Smooth muscle cell (in vitro differentiated cells): ENCODE measurements around the gene WDR45. TPM values are rescaled to one million over a fixed set of nuclear protein-coding genes. Genes with fewer than 3 reads are reported as not detected.

ENCODE experiments used
- DNase-seq: peaks from one replicate; lab custom pipeline; 2025; ENCODE audit not compliant: unreplicated experiment; lab: John Stamatoyannopoulos, UW
- H2AFZ ChIP-seq: fragments of 200-600 bp; sonication (generic); 2 replicates; pipeline ENCODE4 v1.6.0; 2016; ENCODE audit warnings: antibody characterized with exemption, low read depth, mild to moderate bottlenecking
- H3F3A ChIP-seq: fragments of 200-600 bp; sonication (generic); 2 replicates; pipeline ENCODE4 v1.6.0; 2017; ENCODE audit warnings: antibody characterized with exemption, low read depth
- H3K27ac ChIP-seq: fragments of 200-600 bp; sonication (generic); 2 replicates; pipeline ENCODE4 v1.5.1; 2016; ENCODE audit warnings: low read depth, mild to moderate bottlenecking
- H3K27me3 ChIP-seq: fragments of 200-600 bp; sonication (generic); 2 replicates; pipeline ENCODE4 v1.6.1; 2016; ENCODE audit warnings: low read depth, mild to moderate bottlenecking
- H3K36me3 ChIP-seq: fragments of 200-600 bp; sonication (generic); 2 replicates; pipeline ENCODE4 v1.5.1; 2016; ENCODE audit warnings: low read depth
- H3K4me1 ChIP-seq: fragments of 200-600 bp; sonication (generic); 2 replicates; pipeline ENCODE4 v1.5.1; 2016; ENCODE audit warnings: low read depth
- H3K4me2 ChIP-seq: fragments of 200-600 bp; sonication (generic); 2 replicates; pipeline ENCODE4 v1.6.0; 2016; ENCODE audit warnings: mild to moderate bottlenecking
- H3K4me3 ChIP-seq: fragments of 200-600 bp; sonication (generic); 2 replicates; pipeline ENCODE4 v1.5.1; 2016; ENCODE audit warnings: mild to moderate bottlenecking
- H3K79me2 ChIP-seq: fragments of 200-600 bp; sonication (generic); 2 replicates; pipeline ENCODE4 v1.6.0; 2016; ENCODE audit warnings: low read depth, mild to moderate bottlenecking
- H3K9ac ChIP-seq: fragments of 200-600 bp; sonication (generic); 2 replicates; pipeline ENCODE4 v1.6.0; 2016; ENCODE audit warnings: low read depth
- H3K9me3 ChIP-seq: fragments of 200-600 bp; sonication (generic); replicated peaks from 2 replicates; pipeline ENCODE4 v1.5.1; 2016; ENCODE audit warnings: low read depth
- H4K20me1 ChIP-seq: fragments of 200-600 bp; sonication (generic); 2 replicates; pipeline ENCODE4 v1.6.0; 2016; ENCODE audit warnings: low read depth
- WGBS: methylation state at CpG from one replicate; pipeline ENCODE4 v1.1.7; 2016; ENCODE audit warnings: low lambda C conversion rate; 5-methylcytosine and 5-hydroxymethylcytosine counted together
- polyA plus RNA-seq: library from polyadenylated mRNA; unstranded; fragments of >200 nt; fragmentation: Nextera tagmentation; extraction: Ambion mirVana; gene quantifications from 2 replicates; pipeline ENCODE4 v1.2.1, GENCODE V29; 2016
- total RNA-seq: library from RNA; depleted of rRNA; stranded (reverse); fragments of >200 nt; gene quantifications from 2 replicates; pipeline ENCODE4 v1.2.3, GENCODE V29; 2014
- TF ChIP-seq, protein P1 (sequence below): fragments of 200-600 bp; sonication (generic); IDR thresholded peaks from 2 replicates; pipeline ENCODE4 v1.5.1; 2017; ENCODE audit warnings: borderline replicate concordance, mild to moderate bottlenecking, antibody characterized with exemption; ENCODE audit not compliant: insufficient read depth, poor library complexity, severe bottlenecking

The WDR45 gene
- total and polyA plus RNA-seq, 2 experiments from 2014 or later: 31.4 to 38.9 TPM

DNA sequence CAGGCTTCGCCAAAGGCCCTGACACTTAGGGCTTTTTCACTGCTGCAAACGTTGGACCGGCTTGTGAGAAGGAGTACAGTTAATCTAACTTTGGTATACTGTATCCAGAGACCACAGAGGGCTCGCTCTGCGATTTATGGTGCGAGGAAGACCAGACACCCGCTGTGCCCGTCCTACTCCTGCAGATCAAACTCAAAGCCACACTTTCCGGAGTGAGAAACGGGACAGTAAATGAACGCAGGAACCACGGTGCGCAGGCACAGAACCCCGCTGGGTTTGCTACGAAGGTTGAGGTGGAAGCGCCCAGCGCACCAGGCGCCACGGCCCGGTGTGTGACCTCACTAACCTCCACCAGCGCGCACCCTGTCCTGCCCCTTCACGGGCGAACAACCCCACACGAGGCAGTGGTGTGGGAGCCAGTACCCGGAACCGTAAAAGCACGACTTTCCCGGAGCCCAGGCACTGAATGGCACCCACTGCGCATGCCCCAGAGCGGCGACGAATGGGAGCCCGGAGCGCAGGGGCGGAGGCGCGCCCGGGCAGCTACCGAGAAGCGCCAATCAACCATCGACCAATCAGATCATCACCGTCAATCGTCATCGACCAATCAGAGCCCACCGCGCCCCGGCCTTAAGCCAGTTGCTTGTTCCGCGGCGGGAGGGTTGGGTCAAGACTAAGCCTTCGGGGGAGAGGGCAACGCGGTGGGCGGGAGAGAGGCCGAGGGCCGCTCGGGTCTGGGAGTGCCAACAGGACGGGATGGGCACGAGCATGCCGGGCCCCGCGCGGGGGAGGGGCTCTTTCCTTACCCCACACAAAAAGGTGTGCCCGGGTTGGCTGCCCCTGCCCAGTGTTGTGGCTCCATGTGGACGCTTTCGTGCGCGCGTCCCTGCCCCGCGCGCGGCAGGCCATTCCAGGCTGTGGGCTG lies 21.3 kb upstream of the WDR45 start:
- H3K27me3 ChIP-seq: no peaks in the 10 kb centered on the region
- H3F3A ChIP-seq: no peaks in the 10 kb centered on the region
- H3K9me3 ChIP-seq: no peaks in the 10 kb centered on the region
- peak overlapping the region; percentile 57 for H3K4me3 ChIP-seq
- no peaks in the 10 kb centered on the region for H3K79me2 ChIP-seq
- H3K27ac ChIP-seq: no peak overlapping the region
- H3K9ac ChIP-seq: peak overlapping the region; percentile 28
- 49% methylated on average over 68 of the region's 74 CpGs for WGBS
- H3K36me3 ChIP-seq: no peaks in the 10 kb centered on the region
- TF ChIP-seq, protein P1, sequence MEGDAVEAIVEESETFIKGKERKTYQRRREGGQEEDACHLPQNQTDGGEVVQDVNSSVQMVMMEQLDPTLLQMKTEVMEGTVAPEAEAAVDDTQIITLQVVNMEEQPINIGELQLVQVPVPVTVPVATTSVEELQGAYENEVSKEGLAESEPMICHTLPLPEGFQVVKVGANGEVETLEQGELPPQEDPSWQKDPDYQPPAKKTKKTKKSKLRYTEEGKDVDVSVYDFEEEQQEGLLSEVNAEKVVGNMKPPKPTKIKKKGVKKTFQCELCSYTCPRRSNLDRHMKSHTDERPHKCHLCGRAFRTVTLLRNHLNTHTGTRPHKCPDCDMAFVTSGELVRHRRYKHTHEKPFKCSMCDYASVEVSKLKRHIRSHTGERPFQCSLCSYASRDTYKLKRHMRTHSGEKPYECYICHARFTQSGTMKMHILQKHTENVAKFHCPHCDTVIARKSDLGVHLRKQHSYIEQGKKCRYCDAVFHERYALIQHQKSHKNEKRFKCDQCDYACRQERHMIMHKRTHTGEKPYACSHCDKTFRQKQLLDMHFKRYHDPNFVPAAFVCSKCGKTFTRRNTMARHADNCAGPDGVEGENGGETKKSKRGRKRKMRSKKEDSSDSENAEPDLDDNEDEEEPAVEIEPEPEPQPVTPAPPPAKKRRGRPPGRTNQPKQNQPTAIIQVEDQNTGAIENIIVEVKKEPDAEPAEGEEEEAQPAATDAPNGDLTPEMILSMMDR: no peak
- H3K4me1 ChIP-seq: no peaks in the 10 kb centered on the region
- peak overlapping the region; percentile 88 for H3K4me2 ChIP-seq
- peak; percentile 47 for DNase-seq
- H4K20me1 ChIP-seq: no peaks in the 10 kb centered on the region
- peak overlapping the region; percentile 28 for H2AFZ ChIP-seq

DNA sequence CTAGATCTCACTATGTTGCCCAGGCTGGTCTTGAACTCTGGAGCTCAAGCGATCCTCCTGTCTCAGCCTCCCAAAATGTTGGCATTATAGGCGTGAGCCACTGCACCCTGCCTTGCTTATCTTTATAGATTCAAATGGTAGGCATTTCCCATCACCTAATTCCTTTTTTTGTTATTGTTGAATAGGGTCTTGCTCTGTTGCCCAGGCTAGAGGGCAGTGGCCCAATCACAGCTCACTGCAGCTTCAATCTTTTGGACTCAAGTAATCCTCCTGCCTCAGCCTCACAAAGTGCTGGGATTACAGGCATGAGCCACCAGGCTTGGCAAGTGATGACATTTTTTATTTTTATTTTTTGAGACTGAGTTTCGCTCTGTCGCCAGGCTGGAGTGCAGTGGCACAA lies 16.7 kb upstream of the WDR45 start:
- H3K4me2 ChIP-seq: no peak overlapping the region
- no peaks in the 10 kb centered on the region for H3K9me3 ChIP-seq
- H3K4me3 ChIP-seq: no peak overlapping the region
- TF ChIP-seq, protein P1: no peak
- H4K20me1 ChIP-seq: no peaks in the 10 kb centered on the region
- H3K36me3 ChIP-seq: no peaks in the 10 kb centered on the region
- no peaks in the 10 kb centered on the region for H3F3A ChIP-seq
- DNase-seq: no peak
- WGBS: 91% methylated on average over 4 of the region's 4 CpGs
- no peak overlapping the region for H2AFZ ChIP-seq
- no peak overlapping the region for H3K27ac ChIP-seq
- H3K27me3 ChIP-seq: no peaks in the 10 kb centered on the region
- H3K79me2 ChIP-seq: no peaks in the 10 kb centered on the region
- no peak overlapping the region for H3K9ac ChIP-seq
- no peaks in the 10 kb centered on the region for H3K4me1 ChIP-seq

DNA sequence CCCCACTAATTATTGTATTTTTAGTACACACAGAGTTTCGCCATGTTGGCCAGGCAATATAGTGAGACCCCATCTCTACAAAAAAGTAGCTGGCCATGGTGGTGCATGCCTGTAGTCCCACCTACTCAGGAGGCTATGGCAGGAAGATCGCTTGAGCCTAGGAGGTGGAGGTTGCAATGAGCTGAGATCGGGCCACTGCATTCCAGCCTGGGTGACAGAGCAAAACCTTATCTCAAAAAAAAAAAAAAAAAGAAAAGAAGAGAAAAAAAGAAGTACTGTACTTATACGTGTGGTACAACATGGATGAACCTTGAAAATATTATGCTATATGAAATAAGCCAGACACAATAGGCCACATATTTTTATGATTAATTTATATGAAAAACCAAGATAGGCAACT lies 9.9 kb upstream of the WDR45 start:
- 81% methylated on average over 4 of the region's 4 CpGs for WGBS

More for the DNA sequence above, 9.9 kb upstream of the WDR45 start:
- no peaks in the 10 kb centered on the region for H3K36me3 ChIP-seq
- H4K20me1 ChIP-seq: no peaks in the 10 kb centered on the region
- no peak overlapping the region for H2AFZ ChIP-seq
- no peaks in the 10 kb centered on the region for H3K27me3 ChIP-seq
- H3K4me1 ChIP-seq: no peaks in the 10 kb centered on the region
- DNase-seq: no peak
- H3K4me2 ChIP-seq: no peak overlapping the region
- TF ChIP-seq, protein P1: no peak
- H3K27ac ChIP-seq: no peak overlapping the region
- H3K9me3 ChIP-seq: no peaks in the 10 kb centered on the region
- no peak overlapping the region for H3K4me3 ChIP-seq
- H3F3A ChIP-seq: no peaks in the 10 kb centered on the region
- H3K9ac ChIP-seq: no peak overlapping the region
- H3K79me2 ChIP-seq: no peaks in the 10 kb centered on the region
